Lower leg skin (tissue), 3 donors: Measurements from ENCODE around the gene PARP14.

Source experiments
- POLR2A ChIP-seq, 2 donors: fragments of 450-650 bp; IDR thresholded peaks; one replicate each; pipeline ENCODE4 v1.6.1; 2016 to 2017; ENCODE audit warnings: antibody characterized with exemption in 2 of 2, mild to moderate bottlenecking in 1 of 2, moderate library complexity in 1 of 2
- TF ChIP-seq, protein P1 (sequence below), 3 donors: fragments of 450-650 bp; IDR thresholded peaks; one replicate each; pipeline ENCODE4 v1.5.1; 2016; ENCODE audit warnings: antibody characterized with exemption in 3 of 3, mild to moderate bottlenecking in 3 of 3, moderate library complexity in 2 of 3

DNA sequence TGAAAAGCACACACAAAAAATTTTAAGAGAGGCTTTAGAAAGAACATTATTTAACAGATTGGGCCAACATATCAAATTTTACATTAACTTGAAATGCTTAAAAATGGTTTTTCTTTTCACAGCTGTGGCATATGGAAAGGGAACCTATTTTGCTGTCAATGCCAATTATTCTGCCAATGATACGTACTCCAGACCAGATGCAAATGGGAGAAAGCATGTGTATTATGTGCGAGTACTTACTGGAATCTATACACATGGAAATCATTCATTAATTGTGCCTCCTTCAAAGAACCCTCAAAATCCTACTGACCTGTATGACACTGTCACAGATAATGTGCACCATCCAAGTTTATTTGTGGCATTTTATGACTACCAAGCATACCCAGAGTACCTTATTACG is 47.5 kb downstream of the PARP14 start:
- no peak for TF ChIP-seq POLR2A (IDR thresholded peaks at IDR 0.05)
- TF ChIP-seq, protein P1, sequence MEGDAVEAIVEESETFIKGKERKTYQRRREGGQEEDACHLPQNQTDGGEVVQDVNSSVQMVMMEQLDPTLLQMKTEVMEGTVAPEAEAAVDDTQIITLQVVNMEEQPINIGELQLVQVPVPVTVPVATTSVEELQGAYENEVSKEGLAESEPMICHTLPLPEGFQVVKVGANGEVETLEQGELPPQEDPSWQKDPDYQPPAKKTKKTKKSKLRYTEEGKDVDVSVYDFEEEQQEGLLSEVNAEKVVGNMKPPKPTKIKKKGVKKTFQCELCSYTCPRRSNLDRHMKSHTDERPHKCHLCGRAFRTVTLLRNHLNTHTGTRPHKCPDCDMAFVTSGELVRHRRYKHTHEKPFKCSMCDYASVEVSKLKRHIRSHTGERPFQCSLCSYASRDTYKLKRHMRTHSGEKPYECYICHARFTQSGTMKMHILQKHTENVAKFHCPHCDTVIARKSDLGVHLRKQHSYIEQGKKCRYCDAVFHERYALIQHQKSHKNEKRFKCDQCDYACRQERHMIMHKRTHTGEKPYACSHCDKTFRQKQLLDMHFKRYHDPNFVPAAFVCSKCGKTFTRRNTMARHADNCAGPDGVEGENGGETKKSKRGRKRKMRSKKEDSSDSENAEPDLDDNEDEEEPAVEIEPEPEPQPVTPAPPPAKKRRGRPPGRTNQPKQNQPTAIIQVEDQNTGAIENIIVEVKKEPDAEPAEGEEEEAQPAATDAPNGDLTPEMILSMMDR (IDR thresholded peaks at IDR 0.05), result no peak
